HK-2 (cell line): ENCODE data around the gene SLC22A23.

ENCODE experiments used
- DNase-seq: peaks from one replicate; pipeline ENCODE4 v3.0.0-alpha.2; 2018; ENCODE audit not compliant: unreplicated experiment

SLC22A23 gene

GRCh38 chr6:3226481-3227362 is 230.1 kb downstream of the SLC22A23 start:
- peak; percentile 40 for DNase-seq

- DNase-seq = no peak
Observed at GRCh38 chr6:3226042-3226441, 230.8 kb downstream of the SLC22A23 start.

GRCh38 chr6:3222506-3223038 is 234.3 kb downstream of the SLC22A23 start:
- no peak for DNase-seq

- DNase-seq = no peak
Observed at GRCh38 chr6:3221578-3221977, 235.3 kb downstream of the SLC22A23 start.

- DNase-seq = no peak
Observed at GRCh38 chr6:3220366-3220765, 236.5 kb downstream of the SLC22A23 start.
